Right cardiac atrium (tissue), 5 donors: ENCODE data around the gene WWC2. TPM values are rescaled to one million over a fixed set of nuclear protein-coding genes. Genes with fewer than 3 reads are reported as not detected.
"Not testable (repeated sequence)": the region's sequence is repeated elsewhere in the genome, so short reads cannot be mapped to it uniquely, and the experiment has no call there.

Source experiments
- ATAC-seq, 2 donors: fragments of 200-7000 bp; cut with Tn5 transposase; one replicate each; pipeline versions ENCODE4 v1.8.0 to v1.9.1; 2020; ENCODE audit warnings: moderate library complexity in 2 of 2, mild to moderate bottlenecking in 1 of 2
- DNase-seq, 3 donors: peaks; one replicate each; pipeline ENCODE4 v3.0.0-alpha.2; 2020
- H3K27ac ChIP-seq: one replicate; pipeline ENCODE4 v1.5.1; 2013; ENCODE audit warnings: mild to moderate bottlenecking, low read length, control low read depth, moderate library complexity
- H3K27me3 ChIP-seq: one replicate; pipeline ENCODE4 v1.6.1; 2013; ENCODE audit not compliant: control insufficient read depth, insufficient read depth
- H3K4me1 ChIP-seq: one replicate; pipeline ENCODE4 v1.6.1; 2013; ENCODE audit warnings: low read length; ENCODE audit not compliant: control insufficient read depth, insufficient read depth
- H3K4me3 ChIP-seq: one replicate; pipeline ENCODE4 v1.5.1; 2013; ENCODE audit warnings: low read length, control low read depth
- H3K9me3 ChIP-seq: one replicate; pipeline ENCODE4 v1.6.1; 2013; ENCODE audit warnings: low read length; ENCODE audit not compliant: control insufficient read depth
- WGBS: extraction: QIAGEN DNeasy Blood & Tissue Kit; methylation state at CpG from one replicate; pipeline ENCODE4 v1.1.7; 2013; 5-methylcytosine and 5-hydroxymethylcytosine counted together
- intact Hi-C, 4 donors: fragments of 100-400 bp; cut with DNase I; formaldehyde crosslinking; loops; one replicate each; pipeline versions ENCODE4 v1.11.0 to v1.14.0; 2022 to 2023
- polyA plus RNA-seq: library from polyadenylated mRNA; stranded (reverse); fragments of 200-250 nt; gene quantifications from one replicate; pipeline ENCODE4 v1.2.3, GENCODE V29; 2013
- total RNA-seq, 4 donors: library from RNA; stranded (reverse); fragmentation: NEBNext Ultra II Directional; extraction: Animal tissue kit (Norgen Biotek cat#: 25700); gene quantifications; one replicate each; pipeline ENCODE4 v1.2.1, GENCODE V29; 2021
- donor health status: healthy with polysubstance abuse.
- donor health status: DM: no; HTN: yes; CAD: no.
- donor health status: DM: no; HTN: no; CAD: no.
- donor health status: DM: no; HTN: yes; CAD: no; lungs with severe emphysema.
- donor health status: DM: yes; HTN: yes; CAD: no.

Gene WWC2
- total and polyA plus RNA-seq, 5 donors = 7.3 to 39.2 (median 33.7) TPM

DNA sequence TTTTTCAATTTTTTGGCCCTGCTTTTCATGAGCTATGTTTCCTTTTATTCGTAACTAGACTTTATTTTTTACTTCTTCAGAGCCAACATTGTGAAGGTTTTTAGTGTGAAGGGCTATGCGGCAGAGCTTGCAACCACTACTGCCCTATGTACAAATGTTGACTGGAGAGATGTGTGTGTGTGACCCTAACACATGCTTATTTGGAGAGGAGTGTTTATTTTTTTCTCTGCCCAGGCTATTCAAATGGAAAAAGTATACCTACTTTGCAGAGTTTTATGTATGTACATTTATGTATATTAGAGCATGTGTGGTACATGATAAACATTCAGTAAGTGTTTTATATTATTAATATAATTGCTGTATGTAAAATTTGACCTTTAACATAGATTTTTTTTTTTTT, 86.5 kb downstream of the WWC2 start:
- ATAC-seq (no peak), DNase-seq (no peak)
- intact Hi-C loops = no loop called here
- WGBS = 90% methylated on average over 2 of the region's 2 CpGs
- H3K4me1 ChIP-seq = peaks cover 3% of the 10 kb centered on the region
- no peak overlapping the region for H3K27ac ChIP-seq
- no peaks in the 10 kb centered on the region for H3K9me3 ChIP-seq
- no peaks in the 10 kb centered on the region for H3K27me3 ChIP-seq
- no peak overlapping the region for H3K4me3 ChIP-seq

DNA sequence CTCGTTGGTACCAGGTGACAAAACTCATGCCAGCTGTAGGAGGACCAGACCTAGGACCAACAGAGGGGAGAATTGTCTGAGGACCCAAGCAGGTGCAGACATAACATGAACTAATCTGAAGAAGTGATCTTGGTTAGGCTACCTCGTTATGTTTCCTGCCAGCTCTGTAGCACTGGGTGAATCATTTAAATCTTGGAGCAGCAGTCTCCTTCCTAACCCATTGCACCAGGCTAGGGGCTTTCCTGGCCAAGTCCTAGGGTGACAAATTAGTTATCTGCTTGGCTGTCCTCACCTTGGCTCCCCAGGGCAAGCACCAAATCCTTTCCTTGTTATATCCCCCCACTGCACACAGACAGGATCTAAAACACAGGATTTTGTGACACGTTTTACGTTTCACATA, 87.8 kb downstream of the WWC2 start:
- Histone ChIP-seq H3K9me3 (no peaks in the 10 kb centered on the region), H3K4me1 (peaks cover 3% of the 10 kb centered on the region), H3K27ac (no peak overlapping the region), H3K27me3 (no peaks in the 10 kb centered on the region), H3K4me3 (no peak overlapping the region)
- WGBS = 83% methylated on average over 4 of the region's 4 CpGs
- intact Hi-C loops = no loop called here
- ATAC-seq (no peak), DNase-seq (no peak)

DNA sequence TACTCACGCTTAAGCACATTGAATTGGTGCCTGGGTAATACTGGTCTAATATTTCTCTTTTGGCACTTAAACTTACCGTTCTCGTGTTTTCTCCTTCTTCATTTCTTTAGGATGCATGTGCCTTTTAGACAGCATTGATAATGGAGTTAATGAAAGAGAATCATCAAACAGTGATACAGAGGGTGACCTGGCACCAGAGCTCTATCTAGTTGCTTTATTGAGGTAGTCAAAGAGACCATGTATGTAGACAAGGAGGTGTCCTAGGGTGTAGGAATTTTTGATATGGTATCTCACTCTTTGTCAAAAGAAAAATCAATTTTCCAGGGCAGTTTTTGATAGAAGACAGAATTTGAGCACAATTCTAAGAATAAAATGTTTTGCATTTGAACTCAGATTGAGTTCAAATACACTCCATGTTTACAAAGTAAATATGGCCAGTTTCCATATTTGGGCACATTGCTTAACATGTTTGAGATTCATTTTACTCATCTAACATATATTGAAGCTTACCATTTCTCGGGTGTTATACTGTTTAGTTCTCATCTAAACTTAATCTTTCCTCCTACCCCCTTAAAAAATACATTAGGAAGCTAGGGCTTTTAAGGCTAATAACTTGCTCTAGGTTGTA, 92.0 kb downstream of the WWC2 start:
- no peaks in the 10 kb centered on the region for H3K9me3 ChIP-seq
- intact Hi-C loops = no loop called here
- H3K27ac ChIP-seq = no peak overlapping the region
- no peaks in the 10 kb centered on the region for H3K27me3 ChIP-seq
- no peaks in the 10 kb centered on the region for H3K4me1 ChIP-seq
- DNase-seq = no peak
- H3K4me3 ChIP-seq = no peak overlapping the region
- no peak for ATAC-seq
- 90% methylated on average over 4 of the region's 4 CpGs for WGBS

DNA sequence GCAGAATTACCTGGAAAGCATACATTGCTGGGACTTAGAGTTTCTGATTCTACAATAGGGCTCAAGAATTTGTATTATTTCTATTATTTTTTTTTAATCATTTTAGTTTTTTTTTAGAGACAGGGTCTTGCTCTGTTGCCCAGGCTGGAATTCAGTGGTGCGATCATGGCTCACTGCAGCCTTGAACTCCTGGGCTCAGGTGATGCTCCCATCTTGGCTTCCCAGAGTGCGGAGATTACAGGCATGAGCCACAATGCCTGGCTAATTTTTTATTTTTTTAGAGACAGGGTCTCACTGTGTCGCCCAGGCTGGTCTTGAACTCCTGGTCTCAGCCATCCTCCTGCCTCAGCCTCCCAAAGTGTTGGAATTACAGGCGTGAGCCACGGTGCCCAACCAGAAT, 92.6 kb downstream of the WWC2 start:
- DNase-seq (no peak), ATAC-seq (no peak)
- 98% methylated on average over 5 of the region's 5 CpGs for WGBS
- Histone ChIP-seq H3K27ac (no peak overlapping the region), H3K4me1 (no peaks in the 10 kb centered on the region), H3K27me3 (no peaks in the 10 kb centered on the region), H3K9me3 (no peaks in the 10 kb centered on the region), H3K4me3 (no peak overlapping the region)
- intact Hi-C loops = no loop called here

DNA sequence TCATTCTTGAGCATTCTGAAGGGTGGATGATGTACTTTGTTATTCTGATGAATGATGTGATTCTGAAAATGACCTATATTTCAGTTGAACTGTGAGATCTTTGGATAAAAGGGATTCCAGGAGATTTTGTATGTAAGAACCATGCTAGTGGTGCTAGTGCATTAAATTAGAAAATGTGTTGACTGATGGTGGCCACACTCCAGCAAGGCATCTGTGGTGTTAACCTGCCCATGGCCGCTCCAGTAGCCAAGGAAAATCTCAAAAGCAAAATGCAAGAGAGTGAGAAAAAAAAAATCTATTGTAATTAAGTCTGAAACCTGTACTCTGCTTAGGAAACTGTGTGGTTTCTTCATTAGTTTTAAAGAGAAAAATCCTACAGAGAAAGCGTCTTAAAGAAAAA, 93.5 kb downstream of the WWC2 start:
- no peak overlapping the region for H3K4me3 ChIP-seq
- intact Hi-C loops = no loop called here
- H3K27me3 ChIP-seq = no peaks in the 10 kb centered on the region
- WGBS = 87% methylated on average over 2 of the region's 2 CpGs
- DNase-seq (no peak), ATAC-seq (no peak)
- H3K9me3 ChIP-seq = no peaks in the 10 kb centered on the region
- no peak overlapping the region for H3K27ac ChIP-seq
- H3K4me1 ChIP-seq = no peaks in the 10 kb centered on the region

DNA sequence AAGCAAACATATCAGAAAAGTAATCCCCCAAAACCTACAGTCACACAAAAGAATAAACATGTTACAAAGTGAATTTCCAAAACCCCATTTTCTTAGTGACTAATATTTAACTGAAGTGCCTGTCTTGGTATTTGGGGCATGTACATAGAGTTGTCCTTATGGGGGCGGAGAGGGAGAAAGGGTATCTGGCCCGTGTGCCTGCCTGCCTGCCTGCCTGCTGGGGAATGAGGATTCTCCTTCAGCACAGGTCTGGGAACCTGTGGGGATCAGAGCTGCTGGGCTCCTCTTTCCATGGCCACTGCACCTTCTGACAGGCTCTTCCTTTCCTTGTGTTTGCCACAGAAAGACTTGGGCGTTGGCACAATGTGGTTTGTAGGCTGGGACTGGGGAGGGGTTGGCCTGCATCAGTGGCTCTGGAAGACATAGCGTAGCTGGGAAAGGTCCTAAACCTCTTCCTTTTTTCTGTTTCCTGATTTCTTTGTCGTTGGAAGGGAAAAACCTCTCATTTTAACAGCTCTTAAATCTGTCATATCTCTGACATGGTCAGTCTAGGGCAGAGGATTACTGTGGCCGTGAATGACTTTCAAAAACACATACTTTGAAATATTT, 94.8 kb downstream of the WWC2 start:
- H3K27me3 ChIP-seq, DNase-seq, H3K4me1 ChIP-seq, H3K4me3 ChIP-seq, H3K9me3 ChIP-seq, intact Hi-C loops, H3K27ac ChIP-seq: not testable (repeated sequence)
- peak; percentile 44 to 50 for ATAC-seq
- 82% methylated on average over 6 of the region's 6 CpGs for WGBS

DNA sequence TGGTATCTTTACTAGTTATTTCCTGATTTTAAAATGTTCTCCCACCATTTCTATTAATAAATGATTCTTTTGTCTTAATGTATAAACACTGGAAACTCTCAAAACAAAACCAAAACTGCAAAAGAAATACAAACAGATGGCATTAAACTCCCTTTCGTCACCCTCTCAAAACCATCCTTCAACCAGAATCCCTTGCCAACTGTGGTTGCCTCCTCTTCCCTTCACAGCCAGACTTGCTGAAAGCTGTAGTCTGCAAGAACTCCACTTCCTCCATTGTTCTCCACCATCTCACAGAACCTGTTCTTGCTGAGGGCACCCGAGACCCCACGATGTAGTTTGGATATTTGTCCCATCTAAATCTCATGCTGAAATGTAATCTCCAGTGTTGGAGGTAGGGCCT, 96.5 kb downstream of the WWC2 start:
- H3K4me1 ChIP-seq = no peaks in the 10 kb centered on the region
- no peaks in the 10 kb centered on the region for H3K27me3 ChIP-seq
- no peaks in the 10 kb centered on the region for H3K9me3 ChIP-seq
- intact Hi-C loops = no loop called here
- no peak overlapping the region for H3K4me3 ChIP-seq
- DNase-seq (no peak), ATAC-seq (no peak)
- WGBS = 67% methylated on average over 3 of the region's 3 CpGs
- no peak overlapping the region for H3K27ac ChIP-seq

DNA sequence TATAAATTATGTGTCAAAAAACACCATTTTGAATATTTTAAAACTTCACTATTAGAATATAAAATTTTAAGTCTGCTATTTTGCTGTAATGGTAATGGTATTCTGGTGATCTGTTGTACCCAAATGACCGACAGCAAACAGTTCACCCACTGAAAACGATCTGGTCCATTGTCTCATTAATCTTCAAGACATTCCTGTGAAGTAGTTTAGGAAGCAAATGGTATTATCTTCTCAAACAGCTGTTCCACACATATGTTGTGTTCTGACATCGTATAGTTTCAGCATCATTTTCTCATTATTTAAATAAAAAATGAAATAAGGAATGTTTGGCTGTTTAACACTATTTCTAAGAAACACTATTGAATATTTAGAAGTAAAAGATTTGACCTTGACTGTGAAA, 98.1 kb downstream of the WWC2 start:
- 71% methylated on average over 3 of the region's 3 CpGs for WGBS
- DNase-seq = no peak
- Histone ChIP-seq H3K4me1 (no peaks in the 10 kb centered on the region), H3K9me3 (no peaks in the 10 kb centered on the region), H3K27ac (no peak overlapping the region), H3K27me3 (no peaks in the 10 kb centered on the region), H3K4me3 (no peak overlapping the region)
- no peak for ATAC-seq
- intact Hi-C loops = no loop called here

DNA sequence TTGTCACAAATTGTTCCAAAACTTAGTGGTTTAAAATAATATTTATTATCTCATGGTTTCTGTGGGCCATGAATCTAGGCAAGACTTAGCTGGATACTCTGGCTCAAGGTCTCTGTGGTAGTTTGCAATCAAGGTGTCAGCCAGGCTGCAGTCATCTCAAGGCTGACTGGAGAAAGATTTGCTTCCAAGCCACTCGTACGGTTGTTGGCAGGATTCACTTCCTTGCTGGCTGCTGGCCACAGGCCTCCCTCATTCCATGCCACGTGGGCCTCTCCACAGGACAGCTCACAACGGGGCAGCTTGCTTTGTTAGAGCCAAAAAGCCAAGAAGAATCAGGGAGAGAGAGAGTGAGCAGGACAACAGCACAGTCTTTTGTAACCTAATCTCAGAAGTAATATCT, 101.4 kb downstream of the WWC2 start:
- H3K4me3 ChIP-seq = no peak overlapping the region
- no peak overlapping the region for H3K27ac ChIP-seq
- no peaks in the 10 kb centered on the region for H3K27me3 ChIP-seq
- peak; percentile 66 to 76 for ATAC-seq
- intact Hi-C loops = no loop called here
- no peaks in the 10 kb centered on the region for H3K9me3 ChIP-seq
- H3K4me1 ChIP-seq = no peaks in the 10 kb centered on the region
- DNase-seq = peak; percentile 57 to 80 (median 79)
- 7% methylated on average over 4 of the region's 4 CpGs for WGBS

DNA sequence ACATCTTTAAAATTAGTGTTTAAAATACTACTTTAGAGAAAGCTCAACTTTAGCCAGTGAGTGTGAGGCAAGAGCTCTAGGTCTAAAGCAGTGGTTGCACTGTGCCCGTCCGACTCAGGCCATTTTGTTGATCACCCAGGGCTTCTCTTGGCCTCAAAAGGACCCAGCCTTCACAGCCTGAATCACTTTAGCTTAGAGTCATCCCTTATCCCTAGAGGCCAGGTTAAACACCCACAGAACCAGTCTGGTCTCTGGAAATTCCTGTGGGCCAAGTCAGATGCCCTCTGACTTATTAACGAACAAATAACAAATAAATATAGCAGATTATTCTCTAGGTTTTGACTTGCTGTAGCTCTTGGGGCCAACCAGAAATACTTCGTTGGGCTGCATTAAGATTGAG, 102.3 kb downstream of the WWC2 start:
- peaks cover 4% of the 10 kb centered on the region for H3K4me1 ChIP-seq
- H3K27ac ChIP-seq = no peak overlapping the region
- intact Hi-C loops = no loop called here
- ATAC-seq (no peak), DNase-seq (no peak)
- H3K9me3 ChIP-seq = no peaks in the 10 kb centered on the region
- H3K27me3 ChIP-seq = no peaks in the 10 kb centered on the region
- H3K4me3 ChIP-seq = no peak overlapping the region
- 97% methylated on average over 4 of the region's 4 CpGs for WGBS

DNA sequence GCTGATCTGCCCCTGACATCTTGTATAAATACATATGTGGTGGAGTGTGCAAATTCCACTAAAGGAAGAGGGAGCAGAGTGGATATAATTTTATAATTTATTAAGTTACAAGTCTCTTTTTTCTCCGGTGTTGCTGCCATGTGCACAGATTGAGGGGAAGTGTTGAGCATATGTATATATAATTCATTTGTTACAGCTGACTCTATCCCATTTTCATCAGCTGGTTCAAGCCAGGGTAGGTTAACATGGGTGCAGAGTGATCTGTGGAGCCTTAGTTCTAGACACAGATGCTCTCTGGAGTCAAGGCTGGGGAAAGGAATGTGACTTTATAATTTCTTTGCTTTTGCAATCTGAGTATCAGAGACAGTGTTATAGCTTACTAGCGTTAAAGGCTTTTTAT, 103.5 kb downstream of the WWC2 start:
- H3K9me3 ChIP-seq = no peaks in the 10 kb centered on the region
- no peak overlapping the region for H3K27ac ChIP-seq
- intact Hi-C loops = no loop called here
- WGBS = 95% methylated on average over 2 of the region's 2 CpGs
- DNase-seq (no peak), ATAC-seq (no peak)
- H3K4me3 ChIP-seq = no peak overlapping the region
- peaks cover 6% of the 10 kb centered on the region for H3K4me1 ChIP-seq
- no peaks in the 10 kb centered on the region for H3K27me3 ChIP-seq

DNA sequence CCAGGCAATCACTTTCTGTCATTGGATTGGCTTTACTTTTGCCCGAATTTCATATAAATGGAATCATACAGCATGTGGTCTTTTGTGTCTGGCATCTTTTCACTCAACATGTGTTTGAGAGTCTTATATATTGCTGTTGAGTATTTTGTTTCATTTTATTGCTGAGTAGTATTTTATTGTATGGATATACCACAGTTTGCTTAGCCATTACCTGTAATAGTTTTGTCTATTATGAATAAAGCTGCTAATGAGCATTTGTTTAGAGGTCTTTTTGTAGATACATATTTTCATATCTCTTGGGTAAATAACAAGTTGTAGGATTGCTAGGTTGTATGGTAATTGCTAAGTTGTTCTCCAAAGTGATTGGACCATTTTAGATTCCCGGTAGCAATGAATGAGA, 105.7 kb downstream of the WWC2 start:
- Histone ChIP-seq H3K27me3 (no peaks in the 10 kb centered on the region), H3K4me1 (peaks cover 6% of the 10 kb centered on the region), H3K4me3 (no peak overlapping the region), H3K27ac (no peak overlapping the region), H3K9me3 (no peaks in the 10 kb centered on the region)
- DNase-seq (no peak), ATAC-seq (no peak)
- 98% methylated on average over 2 of the region's 2 CpGs for WGBS
- intact Hi-C loops = no loop called here
